Peyer's patch (tissue), 4 donors: ENCODE data around the gene LIPC.

ENCODE experiments used
- CTCF ChIP-seq, 6 experiments: fragments of 450-650 bp in 4 of 6; fragments of 200-600 bp in 2 of 6; sonication (generic) in 1 of 6; IDR thresholded peaks; one replicate each; pipeline ENCODE4 v1.5.1; 2017 to 2019; ENCODE audit warnings: antibody characterized with exemption in 6 of 6, mild to moderate bottlenecking in 3 of 6, moderate library complexity in 1 of 6
- POLR2A ChIP-seq, 2 donors: fragments of 450-650 bp; IDR thresholded peaks; one replicate each; pipeline ENCODE4 v1.5.1; 2017; ENCODE audit warnings: antibody characterized with exemption in 2 of 2, mild to moderate bottlenecking in 2 of 2, moderate library complexity in 2 of 2

DNA sequence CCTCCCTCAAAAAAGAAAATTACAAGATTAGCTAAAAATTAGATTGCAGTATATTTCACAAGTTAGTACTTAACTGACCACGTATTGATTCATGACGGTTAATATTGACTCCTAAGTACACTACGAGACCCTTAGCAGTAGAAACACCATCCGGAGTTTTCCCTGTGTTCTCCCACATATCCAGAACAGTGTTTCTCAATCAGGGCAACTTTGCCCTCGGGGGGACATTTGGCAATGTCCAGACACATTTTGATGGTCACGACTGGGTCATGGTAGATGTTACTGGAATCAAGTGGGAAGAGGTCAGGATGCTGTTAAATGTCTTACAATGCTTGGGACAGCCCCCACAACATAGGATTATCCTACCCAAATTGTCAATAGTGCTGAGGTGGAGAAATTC, 40.7 kb upstream of the LIPC start:
- no peak for TF ChIP-seq CTCF (IDR thresholded peaks at IDR 0.05)
- TF ChIP-seq POLR2A (IDR thresholded peaks at IDR 0.05) = no peak
